GM04503 (cell line): ENCODE measurements around the gene CYFIP1.

Experiments
- DNase-seq: peaks from one replicate; pipeline ENCODE4 v3.0.0-alpha.2; 2012; ENCODE audit warnings: low read depth

The CYFIP1 gene

GRCh38 chr15:22949074-22949547, 31.1 kb downstream of the CYFIP1 start:
- no peak for DNase-seq

DNA sequence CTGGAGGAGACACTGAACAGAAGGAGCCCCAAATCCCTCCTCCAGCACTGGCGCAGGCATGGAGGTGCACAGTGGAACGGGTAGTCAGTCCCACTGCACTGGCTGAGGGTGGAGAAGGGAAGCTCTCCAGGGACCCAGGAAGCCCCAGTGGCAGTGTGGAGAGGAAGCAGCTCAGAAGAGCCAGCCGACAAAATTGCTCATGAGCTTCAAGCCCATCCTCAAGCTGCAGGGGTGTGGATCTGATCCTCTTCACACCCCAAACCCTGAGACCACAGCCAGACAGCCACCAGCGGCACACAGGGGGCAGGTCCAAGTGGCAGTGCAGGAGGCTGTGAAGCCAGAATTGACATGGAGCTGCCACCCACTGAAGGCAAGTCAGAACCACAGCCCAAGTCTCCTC, 32.1 kb downstream of the CYFIP1 start:
- no peak for DNase-seq

DNA sequence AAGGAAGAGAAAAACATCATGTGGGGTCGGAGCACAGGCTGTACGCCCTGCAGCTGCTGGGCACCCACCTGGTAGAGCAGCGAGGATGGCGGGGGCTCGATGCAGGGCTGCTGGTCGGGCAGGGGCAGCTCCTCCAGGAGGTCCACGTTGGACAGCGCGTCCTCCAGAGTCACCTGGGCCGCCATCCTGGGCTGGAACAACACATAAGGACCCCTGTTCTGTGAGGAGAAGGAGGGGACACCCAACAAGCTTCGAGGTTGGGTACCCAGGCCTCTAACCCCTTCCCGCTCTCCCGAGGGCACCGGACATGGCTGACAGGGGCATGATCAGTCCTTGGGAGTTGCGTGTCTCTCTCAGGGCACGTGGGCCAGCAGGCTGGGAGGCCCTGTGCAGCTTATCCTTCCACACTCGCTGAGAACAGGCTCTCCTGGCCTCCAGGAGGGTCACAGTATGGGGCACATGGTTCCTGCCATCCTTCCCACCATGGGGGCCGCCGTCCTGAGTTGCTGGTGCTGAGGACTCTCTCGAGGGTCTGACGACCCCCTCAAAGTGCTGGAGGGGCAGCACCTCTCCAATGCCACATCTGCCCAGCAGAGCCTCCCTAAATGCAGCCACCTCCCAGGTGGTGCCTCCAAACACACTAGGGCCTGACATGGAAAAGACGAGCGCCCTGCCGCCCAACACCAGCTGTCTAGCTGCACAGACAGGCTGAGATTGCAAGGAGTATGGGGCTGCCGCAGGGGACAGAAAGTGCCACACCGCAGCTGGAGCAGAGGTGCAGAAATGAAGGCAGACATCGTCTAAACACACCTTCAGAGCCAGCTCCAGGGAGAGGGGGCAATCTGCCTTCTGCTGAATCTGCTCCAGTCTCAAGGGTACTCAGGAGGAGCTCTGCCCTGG, 32.8 kb downstream of the CYFIP1 start:
- DNase-seq: no peak

DNA sequence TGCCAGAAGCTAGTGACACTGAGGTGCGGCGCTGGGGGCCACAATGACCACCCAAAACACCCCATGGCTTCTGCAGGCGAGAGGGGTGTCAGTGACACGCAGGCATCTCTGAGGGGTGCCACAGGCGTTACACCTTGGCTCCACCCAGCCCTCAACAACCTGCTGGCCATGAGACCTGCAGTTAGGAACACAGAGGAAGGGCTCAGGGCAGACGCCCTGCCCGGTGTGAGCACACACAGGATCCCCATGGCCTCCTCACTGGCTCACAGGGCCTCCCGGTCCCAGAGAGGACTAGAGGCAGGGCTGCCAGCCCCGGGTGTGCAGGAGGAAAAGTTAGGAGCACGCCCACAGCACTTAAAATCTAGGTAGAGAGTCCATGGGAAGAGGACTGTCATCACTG, 35.1 kb downstream of the CYFIP1 start:
- DNase-seq: no peak

DNA sequence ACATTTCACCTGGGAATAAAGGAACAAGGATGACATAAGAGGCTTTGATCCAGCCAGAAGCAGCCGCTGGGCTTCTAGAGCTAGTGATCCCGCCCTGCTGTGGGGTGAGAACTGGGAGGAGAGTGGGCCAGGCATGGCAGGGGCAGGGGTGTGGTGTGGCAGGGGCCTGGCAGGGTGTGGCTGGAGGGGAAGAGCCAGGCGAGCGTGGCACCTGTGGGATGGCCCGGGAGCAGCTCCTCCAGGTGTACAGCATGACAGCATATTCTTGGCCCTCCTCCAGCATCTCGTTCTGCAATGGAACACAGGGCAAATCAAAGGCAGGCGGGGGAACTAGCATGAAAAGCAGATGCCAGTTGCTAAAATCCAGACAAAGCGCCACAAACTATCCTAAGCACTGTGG, 35.5 kb downstream of the CYFIP1 start:
- no peak for DNase-seq

GRCh38 chr15:22942877-22943276, 37.3 kb downstream of the CYFIP1 start:
- no peak for DNase-seq

DNA sequence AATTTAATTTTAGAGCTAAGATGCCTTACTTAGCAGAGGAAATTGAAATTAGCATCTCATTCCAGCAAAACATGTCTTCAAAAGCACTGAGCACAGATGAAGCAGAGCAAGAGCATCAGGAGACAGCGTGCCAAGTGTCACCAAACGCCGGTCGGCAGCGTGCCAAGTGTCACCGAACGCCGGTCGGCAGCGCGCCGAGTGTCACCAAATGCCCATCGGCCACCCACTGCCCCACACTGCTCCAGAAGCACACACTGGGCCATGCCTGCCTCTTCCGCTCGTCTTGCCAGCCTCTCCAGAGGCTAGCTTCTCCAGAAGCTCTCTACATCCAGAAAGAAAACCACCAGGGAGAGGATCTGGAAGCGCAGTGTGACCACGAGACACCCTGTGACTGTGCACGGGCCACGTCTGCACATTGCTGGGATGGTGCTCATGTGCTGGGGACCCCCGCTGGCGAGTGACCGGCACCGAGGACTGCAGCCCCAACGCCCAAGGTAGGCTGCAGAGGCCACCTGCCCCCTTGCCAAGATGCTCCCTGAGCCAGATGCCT, 37.8 kb downstream of the CYFIP1 start:
- DNase-seq: no peak

GRCh38 chr15:22941179-22941578, 39.0 kb downstream of the CYFIP1 start:
- no peak for DNase-seq

GRCh38 chr15:22939652-22940061, 40.5 kb downstream of the CYFIP1 start:
- DNase-seq: no peak

DNA sequence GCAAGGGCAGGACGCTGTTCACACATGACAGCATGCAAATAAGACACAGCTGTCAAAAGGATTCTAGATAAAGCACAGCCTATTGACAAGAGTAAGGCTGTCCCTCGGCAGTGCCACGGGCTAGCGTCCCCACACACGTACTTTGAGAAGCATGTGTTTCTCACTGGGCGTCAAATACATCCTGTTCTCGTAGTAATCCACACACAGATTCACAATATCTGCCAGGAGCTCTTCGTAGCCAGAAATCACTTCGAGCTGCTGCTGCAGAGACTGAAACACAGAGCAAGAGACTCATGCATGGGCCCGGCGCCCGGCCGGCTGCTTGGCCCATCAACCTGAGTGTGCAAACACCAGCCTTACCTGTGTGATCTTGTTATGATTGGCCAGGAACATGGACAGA, 41.1 kb downstream of the CYFIP1 start:
- DNase-seq: no peak

DNA sequence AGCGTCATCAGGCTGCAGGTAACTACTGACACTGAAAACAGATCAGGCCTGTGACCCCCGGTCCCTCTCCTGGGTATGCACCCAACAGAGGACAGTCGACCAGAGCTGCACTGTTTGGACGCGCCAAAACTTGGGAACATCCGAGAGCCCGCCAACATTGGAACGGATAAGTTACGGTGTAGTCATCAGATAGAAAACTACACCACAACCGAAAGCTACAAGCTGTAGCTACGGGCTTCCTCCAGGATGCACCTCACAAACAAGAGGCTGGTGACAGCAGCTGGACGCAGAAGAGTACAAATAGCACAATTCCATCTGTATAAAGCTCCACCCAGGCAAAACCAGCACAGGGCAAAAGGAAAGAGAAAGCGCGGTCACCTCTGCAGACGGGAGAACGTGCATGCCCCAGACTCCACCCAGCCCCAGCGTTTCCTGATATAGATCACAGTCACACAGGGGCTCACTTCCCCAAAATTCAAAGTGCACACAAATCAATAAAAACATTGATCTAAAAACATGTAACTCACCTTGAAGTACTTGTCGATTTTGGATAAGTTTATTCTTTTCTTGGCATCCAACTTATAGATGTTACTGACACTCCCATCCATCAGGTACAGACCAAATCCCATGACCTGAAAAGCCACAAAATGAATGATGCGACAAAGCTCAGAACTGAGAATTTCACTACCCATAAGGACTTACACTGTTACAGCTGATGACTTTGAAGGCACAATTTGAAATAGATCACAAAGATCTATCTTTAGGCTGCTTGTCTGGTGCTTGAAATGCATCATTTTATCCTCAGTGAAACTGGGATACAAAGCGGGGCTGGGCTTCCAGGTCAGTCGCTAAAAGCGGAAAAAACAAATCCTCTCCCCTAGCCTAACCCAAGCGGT, 43.3 kb downstream of the CYFIP1 start:
- DNase-seq: no peak

GRCh38 chr15:22933641-22934061, 46.5 kb downstream of the CYFIP1 start:
- no peak for DNase-seq

GRCh38 chr15:22931784-22932536, 48.2 kb downstream of the CYFIP1 start:
- DNase-seq: no peak

GRCh38 chr15:22930782-22931484, 49.2 kb downstream of the CYFIP1 start:
- no peak for DNase-seq

DNA sequence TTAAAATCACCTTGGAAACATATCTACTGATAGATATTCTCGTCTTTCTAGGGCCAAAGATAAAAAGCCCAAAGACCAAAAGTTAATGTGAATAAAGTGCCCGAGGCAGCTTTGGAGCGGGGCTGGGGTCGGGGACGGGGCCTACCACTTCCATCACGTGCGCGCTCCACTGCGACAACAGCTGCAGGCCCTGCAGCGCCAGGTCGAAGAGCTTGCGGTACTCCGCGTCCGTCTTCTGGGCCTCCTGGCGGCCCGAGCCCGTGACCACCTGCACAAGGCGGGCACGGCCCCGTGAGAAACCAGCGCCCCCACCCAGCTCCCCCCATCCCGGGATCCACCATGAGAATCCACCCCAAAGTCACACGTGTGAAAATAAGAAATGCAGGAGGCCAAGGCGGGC, 52.4 kb downstream of the CYFIP1 start:
- no peak for DNase-seq

DNA sequence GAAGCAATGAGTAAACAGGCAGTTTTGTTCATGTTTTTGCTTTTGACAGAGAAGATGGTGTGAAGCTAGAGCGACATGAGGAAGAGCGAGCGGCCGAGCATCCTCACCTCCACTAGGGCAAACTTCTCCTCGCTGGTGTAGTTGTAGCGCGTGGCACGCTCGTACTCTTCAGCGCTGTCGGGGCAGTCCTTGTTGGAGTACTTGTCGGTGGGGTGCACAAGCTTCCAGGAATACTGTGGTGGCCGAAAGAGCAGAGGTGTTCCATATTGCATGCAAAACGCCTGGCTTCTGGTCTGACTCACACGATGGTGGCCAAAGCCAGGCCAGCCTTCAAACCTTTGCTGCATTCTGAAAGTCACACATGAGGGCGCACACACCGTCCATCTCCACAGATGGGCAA, 54.3 kb downstream of the CYFIP1 start:
- no peak for DNase-seq

- no peak for DNase-seq
Observed at GRCh38 chr15:22922003-22922402, 58.2 kb downstream of the CYFIP1 start.

- DNase-seq: no peak
Observed at GRCh38 chr15:22919171-22919570, 61.0 kb downstream of the CYFIP1 start.

- no peak for DNase-seq
Observed at GRCh38 chr15:22918596-22919140, 61.5 kb downstream of the CYFIP1 start.

DNA sequence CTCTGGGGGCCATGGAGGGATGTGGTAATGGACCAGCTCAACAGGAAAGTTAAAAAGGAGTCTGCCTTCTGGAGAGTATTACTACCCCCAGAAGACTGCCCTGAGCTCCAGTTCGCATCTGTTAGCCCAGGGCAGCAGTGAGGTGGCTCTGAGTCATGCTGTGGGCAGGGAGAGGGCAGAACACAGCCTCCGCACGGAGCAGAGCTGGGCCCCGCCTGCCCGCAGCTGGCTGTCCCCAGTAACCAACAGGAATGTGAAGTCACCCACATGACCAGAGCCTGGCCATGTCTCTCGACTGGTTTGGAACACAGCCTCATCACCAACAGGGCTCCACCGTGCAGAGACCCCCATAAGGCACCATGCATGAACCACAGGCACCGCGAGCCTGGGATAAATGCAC, 62.1 kb downstream of the CYFIP1 start:
- DNase-seq: no peak

GRCh38 chr15:22917556-22917955, 62.6 kb downstream of the CYFIP1 start:
- DNase-seq: no peak
